RWPE1 (cell line): ENCODE data around the gene PCDH15.

ENCODE experiments used
- CTCF ChIA-PET: fragments of 350-600 bp; sonication (Branson Sonifier 250); formaldehyde crosslinking; extraction: SDS; loops from one replicate; lab custom pipeline; 2021; lab: Yijun Ruan, JAX
- POLR2A ChIA-PET: fragments of 400-600 bp; formaldehyde crosslinking; extraction: SDS; loops from one replicate; lab custom pipeline; 2020; ENCODE audit warnings: antibody characterized with exemption; ENCODE audit not compliant: low non-redundant PET; lab: Yijun Ruan, JAX
- DNase-seq: peaks from one replicate; pipeline ENCODE4 v3.0.0; 2012; ENCODE audit warnings: low spot score
- H3K27ac ChIP-seq: fragments of 450-650 bp; 2 replicates; pipeline ENCODE4 v1.5.1; 2017
- CTCF ChIP-seq: fragments of 450-650 bp; conservative IDR thresholded peaks from 2 replicates; pipeline ENCODE4 v1.5.1; 2017; ENCODE audit warnings: low read depth, mild to moderate bottlenecking

The PCDH15 gene

DNA sequence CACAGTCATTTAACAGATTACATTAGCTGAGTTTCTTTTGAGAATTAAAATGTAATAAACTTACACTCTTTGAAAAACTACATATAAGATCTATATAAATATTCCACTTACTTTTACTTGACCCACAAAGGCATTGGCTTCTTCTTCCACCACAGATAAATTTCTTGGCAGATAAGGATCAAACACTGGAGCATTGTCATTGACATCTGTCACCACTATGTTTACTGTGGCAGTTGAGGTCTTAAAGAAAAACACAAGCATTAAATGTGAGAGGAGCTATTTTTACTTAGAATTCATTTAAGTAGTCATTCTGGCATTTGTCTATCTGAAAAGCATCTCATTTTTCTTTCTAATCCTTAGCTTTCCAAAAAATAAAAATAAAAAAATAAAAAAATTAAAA, 734.4 kb downstream of the PCDH15 start:
- H3K27ac ChIP-seq, result no peak overlapping the region
- no peak for TF ChIP-seq CTCF
- DNase-seq, result no peak
- ChIA-PET POLR2A (no interaction called here), CTCF (no interaction called here)

- DNase-seq, result no peak
- H3K27ac ChIP-seq, result no peak overlapping the region
- CTCF ChIA-PET, result no interaction called here
- POLR2A ChIA-PET, result no interaction called here
- no peak for TF ChIP-seq CTCF
These were observed 735.9 kb downstream of the PCDH15 start for GRCh38 chr10:54065106-54065505.

DNA sequence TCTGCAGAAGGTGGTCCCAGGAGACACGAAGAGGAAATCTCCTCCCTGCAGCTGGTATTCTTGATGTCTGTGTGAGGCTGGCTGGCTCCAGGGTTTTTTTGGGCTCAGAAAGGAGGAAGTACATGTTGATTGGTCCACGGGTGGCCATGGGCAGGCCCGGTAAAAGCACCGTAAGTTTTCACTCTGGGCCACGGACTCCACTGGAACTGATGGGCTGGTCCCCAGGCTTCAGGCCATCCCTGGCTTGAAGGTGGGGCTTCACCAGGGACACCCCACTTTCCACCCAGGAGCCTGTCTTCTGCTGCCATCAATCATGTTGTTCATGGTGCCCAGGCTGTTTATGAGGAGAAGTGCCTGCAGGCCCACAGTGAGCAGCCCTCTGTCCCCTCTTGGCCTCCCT, 736.8 kb downstream of the PCDH15 start:
- CTCF ChIA-PET, result no interaction called here
- POLR2A ChIA-PET, result no interaction called here
- no peak overlapping the region for H3K27ac ChIP-seq
- no peak for TF ChIP-seq CTCF
- DNase-seq, result no peak

DNA sequence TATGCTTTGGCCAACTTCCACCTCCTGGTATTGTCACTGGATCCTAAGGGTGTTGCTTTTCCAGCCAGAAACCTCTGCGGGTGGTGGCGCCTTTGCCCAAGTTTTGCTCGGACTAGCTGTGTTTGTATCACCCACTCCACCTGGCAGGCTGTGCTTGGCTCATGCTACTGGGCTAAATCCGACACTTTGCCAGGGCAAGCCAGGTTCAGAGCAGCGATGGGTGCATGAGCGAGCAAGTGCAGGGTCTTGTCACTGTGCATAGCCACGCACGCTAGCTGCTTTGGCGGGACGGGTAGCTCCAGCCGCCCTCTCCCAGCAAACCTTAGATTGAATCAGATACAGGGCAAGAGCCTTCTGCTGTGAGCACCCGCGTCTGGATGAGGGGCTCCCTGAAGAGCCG, 737.5 kb downstream of the PCDH15 start:
- CTCF ChIA-PET, result no interaction called here
- no peak for DNase-seq
- POLR2A ChIA-PET, result no interaction called here
- TF ChIP-seq CTCF, result no peak
- no peak overlapping the region for H3K27ac ChIP-seq

DNA sequence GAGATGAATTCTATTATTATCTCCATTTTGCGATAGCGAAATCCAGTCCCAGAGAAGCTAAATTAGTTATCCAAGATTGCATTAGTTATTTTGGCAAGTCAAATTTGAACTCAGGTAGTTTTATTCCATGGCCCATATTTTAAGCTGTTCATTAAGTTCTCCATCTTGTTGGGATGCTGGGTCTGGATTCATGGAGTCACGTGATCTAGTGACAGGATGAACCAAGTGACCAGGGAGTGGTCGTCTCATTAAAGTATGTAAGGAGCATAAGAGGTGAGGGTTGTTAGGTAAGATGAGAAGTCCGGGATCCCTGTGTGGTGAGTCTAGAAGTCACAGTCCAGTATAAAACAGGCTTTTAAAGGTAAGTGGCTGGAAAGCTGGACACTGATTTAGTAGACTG, 740.5 kb downstream of the PCDH15 start:
- TF ChIP-seq CTCF, result no peak
- ChIA-PET CTCF (no interaction called here), POLR2A (no interaction called here)
- DNase-seq, result no peak
- no peak overlapping the region for H3K27ac ChIP-seq

- DNase-seq, result no peak
- POLR2A ChIA-PET, result no interaction called here
- TF ChIP-seq CTCF, result no peak
- CTCF ChIA-PET, result interaction anchor here (0.6 kb wide), 1 partner anchor 76 kb away, joined by 4 read pairs; no protein-coding TSS in a partner anchor
- no peak overlapping the region for H3K27ac ChIP-seq
These were observed 743.7 kb downstream of the PCDH15 start for GRCh38 chr10:54057357-54057756.

GRCh38 chr10:54026340-54026739, 774.7 kb downstream of the PCDH15 start:
- no peak for DNase-seq
- POLR2A ChIA-PET, result no interaction called here
- H3K27ac ChIP-seq, result no peak overlapping the region
- CTCF ChIA-PET, result no interaction called here
- TF ChIP-seq CTCF, result no peak
